GM12891 (cell line): ENCODE measurements around the gene TMEM143.

ENCODE experiments used
- DNase-seq: peaks from one replicate; pipeline ENCODE4 v3.0.0; 2011; ENCODE audit warnings: low spot score; ENCODE audit not compliant: insufficient read length
- FAIRE-seq: peaks from 2 replicates; lab custom pipeline; 2011; peaks lifted over from hg19 to GRCh38; lab: Jason Lieb, UNC
- PAX5 ChIP-seq: IDR thresholded peaks from 2 replicates; pipeline ENCODE4 v1.6.1; 2011; ENCODE audit warnings: low read length, moderate library complexity, mild to moderate bottlenecking; ENCODE audit not compliant: insufficient read depth, severe bottlenecking
- POLR2A ChIP-seq: IDR thresholded peaks from 2 replicates; pipeline ENCODE4 v1.6.1; 2011; ENCODE audit warnings: low read depth, low read length, control low read depth
- POLR2AphosphoS5 ChIP-seq: IDR thresholded peaks from 2 replicates; pipeline ENCODE4 v1.6.1; 2011; ENCODE audit warnings: low read depth, low read length, control low read depth
- POU2F2 ChIP-seq: IDR thresholded peaks from 2 replicates; pipeline ENCODE4 v1.6.1; 2011; ENCODE audit warnings: low read depth, mild to moderate bottlenecking, control low read depth, low read length, moderate library complexity
- SPI1 ChIP-seq: IDR thresholded peaks from 2 replicates; pipeline ENCODE4 v1.6.1; 2011; ENCODE audit warnings: low read depth, low read length, control low read depth
- TAF1 ChIP-seq: IDR thresholded peaks from 2 replicates; pipeline ENCODE4 v1.6.1; 2011; ENCODE audit warnings: low read depth, low read length, control low read depth

TMEM143 gene

GRCh38 chr19:48361912-48362311, 1.8 kb downstream of the TMEM143 start:
- DNase-seq: no peak
- FAIRE-seq: no peak
- TF ChIP-seq SPI1: no peak
- TF ChIP-seq PAX5: no peak
- no peak for TF ChIP-seq TAF1
- no peak for TF ChIP-seq POU2F2

- FAIRE-seq: no peak
Observed at GRCh38 chr19:48359123-48359522, 4.6 kb downstream of the TMEM143 start.

GRCh38 chr19:48355365-48355954, 8.3 kb downstream of the TMEM143 start:
- no peak for DNase-seq
- TF ChIP-seq POLR2A (no peak), POU2F2 (no peak)
- FAIRE-seq: no peak

More at GRCh38 chr19:48359123-48359522, 4.6 kb downstream of the TMEM143 start:
- TF ChIP-seq POU2F2 (no peak), SPI1 (no peak), POLR2AphosphoS5 (no peak), TAF1 (no peak), POLR2A (no peak), PAX5 (no peak)
- DNase-seq: no peak

- no peak for TF ChIP-seq POU2F2
- no peak for TF ChIP-seq PAX5
- TF ChIP-seq POLR2AphosphoS5: no peak
- TF ChIP-seq POLR2A: no peak
- no peak for TF ChIP-seq TAF1
- TF ChIP-seq SPI1: no peak
- DNase-seq: no peak
- no peak for FAIRE-seq
Observed at GRCh38 chr19:48354332-48354992, 9.3 kb downstream of the TMEM143 start.

GRCh38 chr19:48353677-48354076, 10.1 kb downstream of the TMEM143 start:
- FAIRE-seq (no peak), DNase-seq (no peak)
- TF ChIP-seq TAF1 (no peak), SPI1 (no peak), PAX5 (no peak), POLR2A (no peak), POLR2AphosphoS5 (no peak), POU2F2 (no peak)

- peak; percentile 74 for DNase-seq
- peak; percentile 55 for FAIRE-seq
- TF ChIP-seq TAF1 (no peak), SPI1 (no peak), POLR2AphosphoS5 (no peak), POU2F2 (no peak), PAX5 (no peak), POLR2A (no peak)
Observed at GRCh38 chr19:48351341-48351752, 12.4 kb downstream of the TMEM143 start.

- FAIRE-seq: no peak
- no peak for DNase-seq
- no peak for TF ChIP-seq TAF1
- TF ChIP-seq SPI1: no peak
- TF ChIP-seq POU2F2: no peak
- TF ChIP-seq PAX5: no peak
Observed at GRCh38 chr19:48350856-48351255, 12.9 kb downstream of the TMEM143 start.

GRCh38 chr19:48348737-48349136, 15.0 kb downstream of the TMEM143 start:
- no peak for TF ChIP-seq PAX5
- TF ChIP-seq POU2F2: no peak
- TF ChIP-seq TAF1: no peak
- TF ChIP-seq POLR2A: no peak
- TF ChIP-seq SPI1: no peak
- FAIRE-seq: no peak
- no peak for DNase-seq

- TF ChIP-seq PAX5 (no peak), POU2F2 (no peak), POLR2AphosphoS5 (no peak), POLR2A (no peak), SPI1 (no peak), TAF1 (no peak)
- DNase-seq (no peak), FAIRE-seq (no peak)
Observed at GRCh38 chr19:48348045-48348444, 15.7 kb downstream of the TMEM143 start.

- no peak for FAIRE-seq
- no peak for DNase-seq
- no peak for TF ChIP-seq POLR2A
- TF ChIP-seq SPI1: no peak
- TF ChIP-seq TAF1: no peak
- TF ChIP-seq POU2F2: no peak
- no peak for TF ChIP-seq PAX5
- TF ChIP-seq POLR2AphosphoS5: no peak
Observed at GRCh38 chr19:48346191-48346590, 17.5 kb downstream of the TMEM143 start.

GRCh38 chr19:48344892-48345291, 18.8 kb downstream of the TMEM143 start:
- TF ChIP-seq POU2F2 (no peak), POLR2A (no peak), SPI1 (no peak), PAX5 (no peak), POLR2AphosphoS5 (no peak), TAF1 (no peak)
- no peak for FAIRE-seq
- no peak for DNase-seq
